Vagina (tissue), 2 donors: Measurements from ENCODE around the gene LIMCH1.

Source experiments
- CTCF ChIP-seq, 3 experiments: fragments of 450-650 bp in 2 of 3; fragments of 200-600 bp in 1 of 3; sonication (generic) in 1 of 3; IDR thresholded peaks; one replicate each; pipeline ENCODE4 v1.5.1; 2017 to 2019; ENCODE audit warnings: antibody characterized with exemption in 3 of 3, mild to moderate bottlenecking in 2 of 3, moderate library complexity in 2 of 3
- POLR2AphosphoS5 ChIP-seq, 2 donors: sonication (generic); formaldehyde crosslinking; IDR thresholded peaks; one replicate each; pipeline ENCODE4 v1.9.0; 2017; ENCODE audit warnings: antibody characterized with exemption in 2 of 2, mild to moderate bottlenecking in 2 of 2, low read depth in 1 of 2; ENCODE audit not compliant: insufficient read depth in 1 of 2

- TF ChIP-seq CTCF (IDR thresholded peaks at IDR 0.05): no peak
- TF ChIP-seq POLR2AphosphoS5 (IDR thresholded peaks at IDR 0.05; ENCODE audit: insufficient read depth in 1 of 2, low read depth in 1 of 2): no peak
These were observed 7.2 kb upstream of the LIMCH1 start for GRCh38 chr4:41530741-41531140.
